CD4-positive, alpha-beta memory T cell (primary cell): ENCODE measurements around the gene EIPR1. TPM values are rescaled to one million over a fixed set of nuclear protein-coding genes. Genes with fewer than 3 reads are reported as not detected.

Experiments used
- CTCF ChIA-PET: fragments of 350-600 bp; sonication (Branson Sonifier 250); formaldehyde crosslinking; loops from one replicate; lab custom pipeline; 2021; ENCODE audit warnings: inconsistent platforms; ENCODE audit not compliant: partially characterized antibody; lab: Charles Lee
- POLR2A ChIA-PET: fragments of 350-600 bp; sonication (Branson Sonifier 250); formaldehyde crosslinking; loops from one replicate; lab custom pipeline; 2021; ENCODE audit not compliant: partially characterized antibody; lab: Charles Lee
- DNase-seq, 5 donors: peaks; one replicate each; pipeline versions ENCODE4 v3.0.0 to v3.0.0-alpha.2; 2020 to 2022; ENCODE audit warnings: mixed read lengths in 1 of 5
- H3K27ac ChIP-seq: one replicate; pipeline ENCODE4 v1.7.0; 2013; ENCODE audit warnings: low read depth, low read length
- H3K27me3 ChIP-seq: 2 replicates; pipeline ENCODE4 v1.7.0; 2013; ENCODE audit warnings: mild to moderate bottlenecking, low read length, moderate library complexity; ENCODE audit not compliant: insufficient read depth
- H3K36me3 ChIP-seq: 2 replicates; pipeline ENCODE4 v1.7.0; 2013; ENCODE audit warnings: mild to moderate bottlenecking, low read length, moderate library complexity; ENCODE audit not compliant: insufficient read depth
- H3K4me1 ChIP-seq: 2 replicates; pipeline ENCODE4 v1.7.0; 2013; ENCODE audit warnings: mild to moderate bottlenecking, low read length, moderate library complexity; ENCODE audit not compliant: insufficient read depth
- H3K4me3 ChIP-seq, 2 donors: one replicate each; pipeline ENCODE4 v1.7.0; 2013; ENCODE audit warnings: low read length in 2 of 2, mild to moderate bottlenecking in 1 of 2
- H3K9me3 ChIP-seq, 2 donors: one replicate each; pipeline ENCODE4 v1.7.0; 2013; ENCODE audit warnings: low read length in 2 of 2, control low read depth in 1 of 2; ENCODE audit not compliant: control insufficient read depth in 1 of 2
- H3K27ac Mint-ChIP-seq, 7 donors: one replicate each; pipeline ENCODE4 v1.8.0; 2020 to 2021; ENCODE audit warnings: mixed read lengths in 7 of 7, mild to moderate bottlenecking in 6 of 7, inconsistent platforms in 3 of 7, moderate library complexity in 3 of 7
- H3K27me3 Mint-ChIP-seq, 2 donors: one replicate each; pipeline ENCODE4 v1.8.0; 2020 to 2021; ENCODE audit warnings: mixed read lengths in 2 of 2
- H3K36me3 Mint-ChIP-seq, 2 donors: one replicate each; pipeline ENCODE4 v1.8.0; 2020 to 2021; ENCODE audit warnings: mixed read lengths in 2 of 2, inconsistent platforms in 1 of 2, mild to moderate bottlenecking in 1 of 2
- H3K4me1 Mint-ChIP-seq, 4 donors: one replicate each; pipeline ENCODE4 v1.8.0; 2020 to 2021; ENCODE audit warnings: mixed read lengths in 4 of 4, mild to moderate bottlenecking in 1 of 4
- H3K4me3 Mint-ChIP-seq, 8 donors: one replicate each; pipeline ENCODE4 v1.8.0; 2020 to 2021; ENCODE audit warnings: mixed read lengths in 8 of 8, mild to moderate bottlenecking in 7 of 8, moderate library complexity in 6 of 8, inconsistent platforms in 3 of 8
- H3K9me3 Mint-ChIP-seq, 8 donors: one replicate each; pipeline ENCODE4 v1.8.0; 2020 to 2021; ENCODE audit warnings: mixed read lengths in 8 of 8, mild to moderate bottlenecking in 5 of 8, inconsistent platforms in 3 of 8, moderate library complexity in 1 of 8
- intact Hi-C: fragments of 100-400 bp; cut with micrococcal nuclease; formaldehyde crosslinking; loops from one replicate; pipeline ENCODE4 v1.15.1; 2023
- polyA plus RNA-seq, 2 donors: library from polyadenylated mRNA; unstranded; fragments of 300-500 nt; fragmentation: Illumina TruSeq; gene quantifications; one replicate each; pipeline ENCODE4 v1.2.3, GENCODE V29; 2021
- total RNA-seq, 2 experiments: library from RNA; stranded (reverse); gene quantifications; one replicate each; pipeline ENCODE4 v1.2.3, GENCODE V29; 2021

EIPR1 gene
- total and polyA plus RNA-seq, 4 experiments from 2014 or later, result 18.2 to 48.0 (median 26.2) TPM

DNA sequence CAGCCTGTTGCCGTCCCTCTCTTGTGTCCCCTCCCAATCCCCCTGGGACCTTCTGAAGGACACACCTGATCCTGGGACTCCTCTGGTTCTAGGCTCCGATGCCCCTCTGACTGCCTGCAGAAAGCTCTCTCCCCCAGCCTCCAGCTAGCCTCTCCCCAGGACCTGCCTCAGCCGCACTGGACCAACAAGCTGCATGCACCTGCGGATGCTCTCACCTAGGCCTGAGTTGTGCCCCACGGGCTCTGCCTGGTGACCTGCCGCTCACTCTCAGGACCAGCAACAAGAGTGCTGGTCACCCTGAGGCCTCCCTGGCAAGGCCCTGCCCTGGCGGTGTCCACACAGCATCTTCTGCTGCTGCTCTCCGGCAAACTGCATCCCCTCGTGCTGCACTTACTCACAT is 63.0 kb downstream of the EIPR1 start:
- no peaks in the 10 kb centered on the region for H3K27me3 ChIP-seq

DNA sequence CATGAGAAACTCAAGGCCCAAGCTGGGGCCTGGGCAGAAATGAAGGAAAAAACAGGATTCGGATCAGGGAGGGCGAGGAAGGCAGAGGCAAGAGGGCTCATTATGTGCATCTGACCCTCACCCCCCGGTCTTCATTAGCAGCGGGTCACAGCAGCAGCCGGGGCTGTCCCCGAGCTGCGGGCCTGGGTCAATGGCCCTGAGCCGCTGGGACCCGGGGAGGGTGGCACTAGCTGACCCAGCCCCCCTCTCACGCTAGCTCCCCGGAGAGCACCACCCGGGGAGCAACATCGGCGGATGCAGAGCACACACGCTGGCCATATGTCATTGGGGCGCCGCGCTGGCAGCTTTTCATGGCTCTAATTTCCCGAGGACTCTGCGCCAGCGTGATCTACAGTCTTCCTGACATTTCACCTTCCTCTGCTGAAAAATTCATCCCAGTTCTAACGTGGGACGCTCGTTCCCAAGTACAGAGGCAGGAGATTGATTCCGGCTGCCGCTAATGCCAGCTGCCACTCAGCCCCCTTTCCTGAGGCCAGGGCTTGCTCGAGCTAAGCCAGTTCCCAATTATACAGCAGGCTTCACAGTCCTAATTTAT is 63.7 kb downstream of the EIPR1 start:
- Histone ChIP-seq H3K4me3 (no peak overlapping the region), H3K36me3 (peaks cover 4% of the 10 kb centered on the region), H3K27me3 (no peaks in the 10 kb centered on the region), H3K27ac (no peak overlapping the region), H3K9me3 (no peaks in the 10 kb centered on the region), H3K4me1 (peaks cover 17% of the 10 kb centered on the region)
- Mint-ChIP-seq H3K9me3 (peaks cover 0 to 1% (median 0%) of the 10 kb centered on the region in 8 donors), H3K4me1 (peaks cover 15 to 38% (median 25%) of the 10 kb centered on the region in 4 donors), H3K36me3 (peaks cover 8 to 28% of the 10 kb centered on the region in 2 donors), H3K27me3 (no peaks in the 10 kb centered on the region), H3K4me3 (peak overlapping the region in 2 of 8 donors; percentile 9 to 52), H3K27ac (peak overlapping the region; percentile 12 to 57 (median 25))
- DNase-seq, result no peak
- CTCF ChIA-PET, result interaction anchor here (1.6 kb wide), 1 partner anchor 11 kb away, joined by 4 read pairs; no protein-coding TSS in a partner anchor
- POLR2A ChIA-PET, result no interaction called here
- intact Hi-C loops, result no loop called here

More for the DNA sequence above, 63.0 kb downstream of the EIPR1 start:
- ChIA-PET CTCF (interaction anchor here (1.6 kb wide), 1 partner anchor 11 kb away, joined by 4 read pairs; no protein-coding TSS in a partner anchor), POLR2A (no interaction called here)
- Mint-ChIP-seq H3K36me3 (peaks cover 12 to 26% of the 10 kb centered on the region in 2 donors), H3K27ac (peak overlapping the region in 2 of 7 donors; percentile 53 to 70), H3K4me3 (no peak overlapping the region), H3K4me1 (peaks cover 15 to 38% (median 22%) of the 10 kb centered on the region in 4 donors), H3K27me3 (no peaks in the 10 kb centered on the region), H3K9me3 (peaks cover 0 to 4% (median 0%) of the 10 kb centered on the region in 8 donors)
- no peak overlapping the region for H3K27ac ChIP-seq
- DNase-seq, result no peak
- H3K4me3 ChIP-seq, result no peak overlapping the region
- intact Hi-C loops, result no loop called here
- peaks cover 4% of the 10 kb centered on the region for H3K36me3 ChIP-seq
- H3K9me3 ChIP-seq, result no peaks in the 10 kb centered on the region
- peaks cover 17% of the 10 kb centered on the region for H3K4me1 ChIP-seq

DNA sequence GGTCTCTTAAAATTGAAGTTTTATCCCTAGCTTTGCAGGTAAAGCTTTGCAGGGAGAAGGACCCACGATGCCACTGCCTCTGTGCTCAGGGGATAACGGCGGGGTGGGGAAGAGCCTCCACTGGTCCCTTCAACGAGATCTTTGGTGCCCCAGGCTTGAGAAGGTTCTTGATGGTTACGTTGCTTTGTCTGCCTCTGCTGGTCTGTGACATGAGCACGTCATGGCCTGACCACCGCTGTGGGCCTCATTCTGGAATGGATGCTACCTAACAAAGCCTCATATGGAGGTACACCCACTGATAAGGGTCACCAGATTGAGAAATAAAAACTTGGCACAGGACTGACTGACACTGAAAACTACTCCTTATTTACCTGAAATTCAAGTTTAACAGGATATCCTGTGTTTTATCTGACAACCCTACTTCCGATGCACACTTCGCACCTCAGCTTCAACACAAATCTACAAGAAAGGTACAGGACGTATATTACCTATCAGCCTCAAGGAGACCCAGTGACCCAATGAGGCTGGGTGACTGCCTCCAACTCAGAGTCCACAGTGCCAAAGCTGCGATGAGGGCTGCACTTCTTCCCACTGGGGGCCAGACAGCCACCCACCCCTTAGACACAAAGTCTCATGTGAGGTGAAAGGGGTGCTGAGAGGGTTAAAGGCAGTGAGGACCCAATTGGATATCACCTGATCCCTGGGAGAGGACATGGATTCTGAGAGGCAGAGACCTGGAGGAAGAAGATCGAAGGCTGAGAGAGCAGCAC is 64.9 kb downstream of the EIPR1 start:
- H3K27me3 ChIP-seq, result no peaks in the 10 kb centered on the region
- ChIA-PET CTCF (interaction anchor here (1.6 kb wide), 1 partner anchor 10 kb away, joined by 4 read pairs; no protein-coding TSS in a partner anchor), POLR2A (no interaction called here)
- H3K4me1 Mint-ChIP-seq, result peaks cover 15 to 38% (median 27%) of the 10 kb centered on the region in 4 donors
- H3K27ac ChIP-seq, result no peak overlapping the region
- H3K4me1 ChIP-seq, result peaks cover 17% of the 10 kb centered on the region
- H3K27me3 Mint-ChIP-seq, result no peaks in the 10 kb centered on the region
- H3K9me3 Mint-ChIP-seq, result peaks cover 0 to 1% (median 0%) of the 10 kb centered on the region in 8 donors
- H3K4me3 ChIP-seq, result no peak overlapping the region
- intact Hi-C loops, result no loop called here
- H3K9me3 ChIP-seq, result no peaks in the 10 kb centered on the region
- H3K27ac Mint-ChIP-seq, result peak overlapping the region; percentile 53 to 93 (median 84)
- H3K4me3 Mint-ChIP-seq, result peak overlapping the region in 6 of 8 donors; percentile 3 to 71 (median 36)
- H3K36me3 ChIP-seq, result no peaks in the 10 kb centered on the region
- H3K36me3 Mint-ChIP-seq, result peaks cover 0 to 20% of the 10 kb centered on the region in 2 donors
- peak in 2 of 5 donors; percentile 4 to 13 for DNase-seq

DNA sequence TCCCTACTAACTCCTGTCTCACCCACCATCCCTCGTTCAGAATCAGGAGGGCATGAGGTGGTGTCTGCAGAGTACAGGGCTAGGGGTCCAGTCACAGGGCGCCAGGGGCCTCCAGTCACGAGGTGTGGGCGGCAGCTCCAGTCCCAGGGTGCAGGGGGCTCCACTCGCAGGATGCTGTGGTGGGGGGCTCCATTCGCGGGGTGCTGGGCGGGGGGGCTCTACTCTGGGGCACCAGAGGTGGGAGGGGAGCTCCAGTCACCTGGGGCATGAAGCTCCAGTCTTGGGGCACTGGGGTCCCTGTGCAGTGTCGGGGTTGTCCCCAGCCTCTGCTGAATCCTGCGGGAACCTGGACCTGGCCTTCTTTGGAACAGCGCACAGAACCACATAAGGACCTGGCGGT is 66.0 kb downstream of the EIPR1 start:
- Histone ChIP-seq H3K27me3 (no peaks in the 10 kb centered on the region), H3K9me3 (no peaks in the 10 kb centered on the region), H3K36me3 (no peaks in the 10 kb centered on the region), H3K4me3 (no peak overlapping the region), H3K4me1 (peaks cover 17% of the 10 kb centered on the region), H3K27ac (no peak overlapping the region)
- DNase-seq, result no peak
- Mint-ChIP-seq H3K9me3 (peaks cover 0 to 1% (median 0%) of the 10 kb centered on the region in 8 donors), H3K27ac (peak overlapping the region in 1 of 7 donors; percentile 68), H3K36me3 (peaks cover 0 to 16% of the 10 kb centered on the region in 2 donors), H3K27me3 (no peaks in the 10 kb centered on the region), H3K4me1 (peaks cover 15 to 36% (median 24%) of the 10 kb centered on the region in 4 donors), H3K4me3 (no peak overlapping the region)
- ChIA-PET CTCF (interaction anchor here (1.4 kb wide), 1 partner anchor 9 kb away, joined by 5 read pairs; no protein-coding TSS in a partner anchor), POLR2A (no interaction called here)
- intact Hi-C loops, result no loop called here

DNA sequence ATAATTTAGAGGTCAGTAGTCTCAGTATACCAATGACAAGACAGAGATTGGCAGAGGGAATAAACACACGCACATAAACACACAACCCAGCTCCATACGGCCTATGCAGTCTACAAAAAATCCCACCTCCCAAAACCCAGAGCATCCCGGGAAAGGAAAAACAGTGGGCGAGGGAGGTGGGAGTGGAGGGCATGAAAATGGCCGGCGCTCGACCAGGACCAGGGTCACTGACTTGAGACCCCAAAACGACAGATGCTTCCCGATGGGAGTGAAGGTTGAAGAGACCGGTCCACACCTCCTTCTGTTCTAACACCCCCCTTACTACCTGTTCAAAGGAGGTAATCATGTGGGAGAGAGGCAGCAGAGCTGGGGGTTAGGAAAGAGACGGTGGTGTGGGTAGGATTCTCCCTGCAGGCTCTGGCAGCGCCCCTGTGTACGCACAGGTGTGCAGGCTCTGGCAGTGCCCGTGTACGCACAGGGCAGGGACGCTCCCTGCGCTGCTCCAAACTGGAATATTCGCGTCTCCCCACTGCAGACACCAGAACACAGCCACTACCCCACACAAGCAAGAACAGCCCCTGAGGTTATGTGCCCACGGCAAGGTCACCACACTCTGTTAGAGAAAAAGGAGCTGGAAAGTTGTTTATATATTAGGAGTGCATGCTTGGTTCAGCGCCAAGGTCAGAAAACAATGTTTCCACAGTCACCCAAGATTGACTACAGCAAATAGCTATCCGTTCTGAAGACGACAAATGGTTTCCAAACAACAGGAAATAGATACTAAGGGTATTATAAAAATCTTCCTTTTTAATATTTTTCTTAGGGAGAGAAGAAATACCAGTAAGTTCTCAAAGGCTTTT is 67.9 kb downstream of the EIPR1 start:
- POLR2A ChIA-PET, result no interaction called here
- peaks cover 17% of the 10 kb centered on the region for H3K4me1 ChIP-seq
- H3K27me3 Mint-ChIP-seq, result no peaks in the 10 kb centered on the region
- peaks cover 1 to 14% of the 10 kb centered on the region in 2 donors for H3K36me3 Mint-ChIP-seq
- no peaks in the 10 kb centered on the region for H3K9me3 ChIP-seq
- H3K36me3 ChIP-seq, result no peaks in the 10 kb centered on the region
- H3K4me1 Mint-ChIP-seq, result peaks cover 20 to 38% (median 29%) of the 10 kb centered on the region in 4 donors
- intact Hi-C loops, result loop anchor here (10.0 kb wide), 1 partner anchor 465 kb away; no protein-coding TSS in a partner anchor
- H3K27ac ChIP-seq, result no peak overlapping the region
- H3K9me3 Mint-ChIP-seq, result peaks cover 0 to 1% (median 0%) of the 10 kb centered on the region in 8 donors
- H3K4me3 Mint-ChIP-seq, result no peak overlapping the region
- CTCF ChIA-PET, result interaction anchor here (0.8 kb wide), 1 partner anchor 22 kb away, joined by 3 read pairs; no protein-coding TSS in a partner anchor
- H3K4me3 ChIP-seq, result no peak overlapping the region
- DNase-seq, result no peak
- H3K27ac Mint-ChIP-seq, result peak overlapping the region in 1 of 7 donors; percentile 42
- H3K27me3 ChIP-seq, result no peaks in the 10 kb centered on the region

DNA sequence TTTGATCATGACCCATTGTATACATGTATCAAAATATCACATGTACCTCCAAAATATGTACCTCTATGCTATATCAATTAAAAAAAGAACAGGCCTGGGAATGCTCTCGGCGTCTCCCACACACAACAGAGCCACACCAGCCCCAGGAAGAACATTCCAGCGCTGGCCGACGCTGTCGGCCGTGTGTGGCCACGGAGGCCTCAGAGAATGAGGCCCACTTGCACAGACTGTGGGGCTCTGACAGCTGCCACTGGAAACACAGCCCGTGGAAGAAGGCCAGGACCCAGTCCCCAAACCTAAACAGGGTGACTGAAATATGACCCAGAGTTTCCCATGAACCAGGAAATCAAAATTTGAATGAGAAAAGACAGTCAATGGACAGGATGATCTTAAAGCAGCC is 69.7 kb downstream of the EIPR1 start:
- H3K4me1 Mint-ChIP-seq, result peaks cover 19 to 34% (median 29%) of the 10 kb centered on the region in 4 donors
- peaks cover 5 to 12% of the 10 kb centered on the region in 2 donors for H3K36me3 Mint-ChIP-seq

More for the DNA sequence above, 69.7 kb downstream of the EIPR1 start:
- intact Hi-C loops, result loop anchor here (10.0 kb wide), 1 partner anchor 463 kb away; no protein-coding TSS in a partner anchor
- Histone ChIP-seq H3K36me3 (no peaks in the 10 kb centered on the region), H3K9me3 (no peaks in the 10 kb centered on the region), H3K27me3 (no peaks in the 10 kb centered on the region), H3K27ac (no peak overlapping the region), H3K4me1 (peaks cover 20% of the 10 kb centered on the region), H3K4me3 (no peak overlapping the region)
- ChIA-PET POLR2A (no interaction called here), CTCF (no interaction called here)
- Mint-ChIP-seq H3K27ac (peak overlapping the region in 1 of 7 donors; percentile 65), H3K27me3 (no peaks in the 10 kb centered on the region), H3K4me3 (no peak overlapping the region), H3K9me3 (peaks cover 0 to 1% (median 0%) of the 10 kb centered on the region in 8 donors)
- DNase-seq, result no peak
